Upper lobe of left lung (tissue), 6 donors: Measurements from ENCODE around the gene GATAD1. TPM values are rescaled to one million over a fixed set of nuclear protein-coding genes. Genes with fewer than 3 reads are reported as not detected.

ENCODE experiments used
- ATAC-seq, 2 donors: fragments of 200-7000 bp; cut with Tn5 transposase; one replicate each; pipeline ENCODE4 v1.9.1; 2022; ENCODE audit warnings: mild to moderate bottlenecking in 2 of 2, moderate library complexity in 2 of 2; ENCODE audit not compliant: low FRiP score in 2 of 2
- DNase-seq, 2 donors: peaks; one replicate each; pipeline ENCODE4 v3.0.0-alpha.2; 2019 to 2020
- H3K27ac ChIP-seq, 4 donors: fragments of 200-600 bp; sonication (generic); one replicate each; pipeline ENCODE4 v1.5.1; 2016 to 2019
- H3K27me3 ChIP-seq, 4 donors: fragments of 200-600 bp; sonication (generic); one replicate each; pipeline ENCODE4 v1.5.1; 2017 to 2019
- H3K36me3 ChIP-seq, 4 donors: fragments of 200-600 bp; sonication (generic); one replicate each; pipeline ENCODE4 v1.5.1; 2016 to 2019
- H3K4me1 ChIP-seq, 4 donors: fragments of 200-600 bp; sonication (generic); one replicate each; pipeline ENCODE4 v1.5.1; 2018 to 2019
- H3K4me3 ChIP-seq, 4 donors: fragments of 200-600 bp; sonication (generic); one replicate each; pipeline ENCODE4 v1.5.1; 2017 to 2019; ENCODE audit warnings: mild to moderate bottlenecking in 2 of 4, moderate library complexity in 1 of 4
- H3K9me3 ChIP-seq, 4 donors: fragments of 200-600 bp; sonication (generic); one replicate each; pipeline ENCODE4 v1.5.1; 2018 to 2019
- CTCF ChIP-seq, 6 experiments: fragments of 450-650 bp in 4 of 6; fragments of 200-600 bp in 2 of 6; sonication (generic) in 2 of 6; IDR thresholded peaks; one replicate each; pipeline ENCODE4 v1.5.1; 2016 to 2019; ENCODE audit warnings: antibody characterized with exemption in 6 of 6
- EP300 ChIP-seq, 4 donors: sonication (generic); formaldehyde crosslinking; IDR thresholded peaks; one replicate each; pipeline ENCODE4 v1.5.1; 2017; ENCODE audit warnings: antibody characterized with exemption in 4 of 4, control low read depth in 2 of 4
- POLR2A ChIP-seq, 4 donors: fragments of 450-650 bp; IDR thresholded peaks; one replicate each; pipeline ENCODE4 v1.5.1; 2016 to 2017; ENCODE audit warnings: antibody characterized with exemption in 4 of 4, mild to moderate bottlenecking in 2 of 4
- POLR2AphosphoS5 ChIP-seq, 2 donors: sonication (generic); formaldehyde crosslinking; IDR thresholded peaks; one replicate each; pipeline ENCODE4 v1.5.1; 2017; ENCODE audit warnings: antibody characterized with exemption in 2 of 2
- WGBS, 2 donors: methylation state at CpG; one replicate each; pipeline ENCODE4 v1.1.5; 2017 to 2018; 5-methylcytosine and 5-hydroxymethylcytosine counted together
- total RNA-seq, 6 donors: library from RNA; depleted of rRNA in 4 of 6; stranded (reverse); fragments of >200 nt in 4 of 6; gene quantifications; one replicate each; pipeline versions ENCODE4 v1.1.0 to v1.2.1, GENCODE V29; 2016 to 2021
- donor health status: DM: no; HTN: no; CAD: no; lungs with moderate emphysema.
- donor health status: DM: no; HTN: yes; CAD: no; lungs with severe emphysema.

Gene GATAD1
- total RNA-seq, 6 donors from 2014 or later, result 21.4 to 66.6 (median 39.5) TPM

GRCh38 chr7:92503767-92504166 is 56.5 kb downstream of the GATAD1 start:
- H3K36me3 ChIP-seq, result peaks cover 0 to 85% (median 26%) of the 10 kb centered on the region in 4 donors

GRCh38 chr7:92504563-92504962 is 57.3 kb downstream of the GATAD1 start:
- peaks cover 0 to 83% (median 26%) of the 10 kb centered on the region in 4 donors for H3K36me3 ChIP-seq
- no peaks in the 10 kb centered on the region for H3K27me3 ChIP-seq
- no peak overlapping the region for H3K4me3 ChIP-seq
- TF ChIP-seq POLR2A (IDR thresholded peaks at IDR 0.05) (no peak), CTCF (IDR thresholded peaks at IDR 0.05) (no peak), POLR2AphosphoS5 (IDR thresholded peaks at IDR 0.05) (no peak), EP300 (IDR thresholded peaks at IDR 0.05) (no peak)
- WGBS, 2 donors, result 96% methylated on average over 3 of the region's 3 CpGs
- DNase-seq, result no peak
- H3K27ac ChIP-seq, result no peak overlapping the region
- no peak for ATAC-seq
- no peaks in the 10 kb centered on the region for H3K9me3 ChIP-seq
- no peaks in the 10 kb centered on the region for H3K4me1 ChIP-seq

More at GRCh38 chr7:92503767-92504166, 56.5 kb downstream of the GATAD1 start:
- no peaks in the 10 kb centered on the region for H3K9me3 ChIP-seq
- no peak overlapping the region for H3K4me3 ChIP-seq
- ATAC-seq (no peak), DNase-seq (no peak)
- no peaks in the 10 kb centered on the region for H3K27me3 ChIP-seq
- TF ChIP-seq EP300 (IDR thresholded peaks at IDR 0.05), result no peak
- TF ChIP-seq POLR2AphosphoS5 (IDR thresholded peaks at IDR 0.05), result no peak
- no peak overlapping the region for H3K27ac ChIP-seq
- H3K4me1 ChIP-seq, result no peaks in the 10 kb centered on the region
- WGBS, 2 donors, result 93 to 100% methylated on average over 2 of the region's 2 CpGs

GRCh38 chr7:92506363-92506762 is 59.1 kb downstream of the GATAD1 start:
- DNase-seq (no peak), ATAC-seq (no peak)
- Histone ChIP-seq H3K27ac (no peak overlapping the region), H3K9me3 (no peaks in the 10 kb centered on the region), H3K27me3 (no peaks in the 10 kb centered on the region), H3K4me3 (no peak overlapping the region), H3K4me1 (no peaks in the 10 kb centered on the region), H3K36me3 (peaks cover 0 to 81% (median 16%) of the 10 kb centered on the region in 4 donors)
- TF ChIP-seq CTCF (IDR thresholded peaks at IDR 0.05), result no peak
- TF ChIP-seq EP300 (IDR thresholded peaks at IDR 0.05), result no peak
- TF ChIP-seq POLR2A (IDR thresholded peaks at IDR 0.05), result no peak
- no peak for TF ChIP-seq POLR2AphosphoS5 (IDR thresholded peaks at IDR 0.05)
- 92 to 100% methylated on average over 2 of the region's 2 CpGs for WGBS, 2 donors

GRCh38 chr7:92508946-92509345 is 61.7 kb downstream of the GATAD1 start:
- ATAC-seq (no peak), DNase-seq (no peak)
- WGBS, 2 donors, result 92 to 98% methylated on average over 5 of the region's 5 CpGs
- Histone ChIP-seq H3K9me3 (no peaks in the 10 kb centered on the region), H3K4me3 (no peak overlapping the region), H3K27me3 (no peaks in the 10 kb centered on the region), H3K4me1 (no peaks in the 10 kb centered on the region), H3K36me3 (peaks cover 0 to 69% (median 9%) of the 10 kb centered on the region in 4 donors), H3K27ac (no peak overlapping the region)
- no peak for TF ChIP-seq POLR2A (IDR thresholded peaks at IDR 0.05)
- no peak for TF ChIP-seq EP300 (IDR thresholded peaks at IDR 0.05)
- TF ChIP-seq CTCF (IDR thresholded peaks at IDR 0.05), result no peak
- TF ChIP-seq POLR2AphosphoS5 (IDR thresholded peaks at IDR 0.05), result no peak

Other genes starting within 250 kb of the GATAD1 start
- 100 to 1,000 TPM in 2 of 6 donors, 10 to 100 TPM in 4; 36.8 to 173 (median 56.2) TPM for gene KRIT1, start 201.6 kb upstream of the GATAD1 start, total RNA-seq
- gene ANKIB1, start 201.5 kb upstream of the GATAD1 start, total RNA-seq, result 10 to 100 TPM; 22.8 to 47.1 (median 40.9) TPM
- gene ERVW-1, start 30.5 kb downstream of the GATAD1 start, total RNA-seq, result under 1 TPM in 1 of 6 donors, not detected in 5; 0.20 TPM
- 10 to 100 TPM in 5 of 6 donors, 1 to 10 TPM in 1; 8.4 to 31.3 (median 13.4) TPM for gene PEX1, start 81.0 kb downstream of the GATAD1 start, total RNA-seq
- 10 to 100 TPM in 3 of 6 donors, 1 to 10 TPM in 3; 3.7 to 17.9 (median 10.9) TPM for gene RBM48, start 81.3 kb downstream of the GATAD1 start, total RNA-seq
- 10 to 100 TPM; 10.1 to 42.5 (median 19.8) TPM for gene FAM133B, start 142.9 kb downstream of the GATAD1 start, total RNA-seq